ENCODE results near the gene NEO1.

Gene NEO1

GRCh38 chr15:73330206-73331051, 278.2 kb downstream of the NEO1 start:
- Histone ChIP-seq H3K9me3 (no peaks in the 10 kb centered on the region), H3K27ac (no peak overlapping the region), H3K4me3 (no peak overlapping the region), H3K4me1 (peaks cover 0 to 14% (median 9%) of the 10 kb centered on the region in 4 donors), H3K36me3 (no peaks in the 10 kb centered on the region), H3K27me3 (no peaks in the 10 kb centered on the region)
- intact Hi-C loops (cut with DNase I; ENCODE audit: low total_unique reads) = no loop called here
- DNase-seq = no peak
- no peak for TF ChIP-seq CTCF (IDR thresholded peaks at IDR 0.05)

GRCh38 chr15:73331501-73331900, 279.2 kb downstream of the NEO1 start:
- Histone ChIP-seq H3K36me3 (no peaks in the 10 kb centered on the region), H3K9me3 (no peaks in the 10 kb centered on the region), H3K4me3 (no peak overlapping the region), H3K27ac (no peak overlapping the region), H3K4me1 (peaks cover 0 to 4% (median 3%) of the 10 kb centered on the region in 4 donors), H3K27me3 (peaks cover 0 to 7% of the 10 kb centered on the region in 2 donors)
- intact Hi-C loops (cut with DNase I; ENCODE audit: low total_unique reads) = no loop called here
- no peak for TF ChIP-seq CTCF (IDR thresholded peaks at IDR 0.05)
- DNase-seq = no peak

- Histone ChIP-seq H3K27ac (no peak overlapping the region), H3K36me3 (no peaks in the 10 kb centered on the region), H3K9me3 (no peaks in the 10 kb centered on the region), H3K4me1 (no peaks in the 10 kb centered on the region), H3K27me3 (peaks cover 0 to 7% of the 10 kb centered on the region in 2 donors), H3K4me3 (no peak overlapping the region)
- intact Hi-C loops (cut with DNase I; ENCODE audit: low total_unique reads) = no loop called here
- TF ChIP-seq CTCF (IDR thresholded peaks at IDR 0.05) = no peak
- no peak for DNase-seq
Measured at GRCh38 chr15:73331991-73332925, 280.0 kb downstream of the NEO1 start.

GRCh38 chr15:73333001-73333400, 280.7 kb downstream of the NEO1 start:
- Histone ChIP-seq H3K27ac (no peak overlapping the region), H3K4me3 (no peak overlapping the region), H3K27me3 (peaks cover 0 to 10% of the 10 kb centered on the region in 2 donors), H3K4me1 (no peaks in the 10 kb centered on the region), H3K9me3 (no peaks in the 10 kb centered on the region), H3K36me3 (no peaks in the 10 kb centered on the region)
- intact Hi-C loops (cut with DNase I; ENCODE audit: low total_unique reads) = no loop called here
- no peak for TF ChIP-seq CTCF (IDR thresholded peaks at IDR 0.05)
- DNase-seq = no peak

- Histone ChIP-seq H3K27me3 (peaks cover 0 to 13% of the 10 kb centered on the region in 2 donors), H3K36me3 (no peaks in the 10 kb centered on the region), H3K4me1 (no peaks in the 10 kb centered on the region), H3K27ac (no peak overlapping the region), H3K4me3 (no peak overlapping the region), H3K9me3 (no peaks in the 10 kb centered on the region)
- DNase-seq = no peak
- intact Hi-C loops (cut with DNase I; ENCODE audit: low total_unique reads) = no loop called here
- no peak for TF ChIP-seq CTCF (IDR thresholded peaks at IDR 0.05)
Measured at GRCh38 chr15:73334086-73334485, 281.8 kb downstream of the NEO1 start.

Data from tibial artery (tissue), 4 donors.